Measurements from ENCODE around the gene LAIR1.
A peak's percentile ranks its signal among the peaks of the same experiment; 100 is the strongest.
"Not testable (repeated sequence)": the region's sequence is repeated elsewhere in the genome, so short reads cannot be mapped to it uniquely, and the experiment has no call there.

LAIR1 gene

GRCh38 chr19:54364775-54365257 lies at the start of gene LAIR1:
Gene LAIR1, minus strand, starts transcription at chr19:54364931. Its CDS starts 127 bp downstream, at chr19:54364804.
- FAIRE-seq = no peak

DNA sequence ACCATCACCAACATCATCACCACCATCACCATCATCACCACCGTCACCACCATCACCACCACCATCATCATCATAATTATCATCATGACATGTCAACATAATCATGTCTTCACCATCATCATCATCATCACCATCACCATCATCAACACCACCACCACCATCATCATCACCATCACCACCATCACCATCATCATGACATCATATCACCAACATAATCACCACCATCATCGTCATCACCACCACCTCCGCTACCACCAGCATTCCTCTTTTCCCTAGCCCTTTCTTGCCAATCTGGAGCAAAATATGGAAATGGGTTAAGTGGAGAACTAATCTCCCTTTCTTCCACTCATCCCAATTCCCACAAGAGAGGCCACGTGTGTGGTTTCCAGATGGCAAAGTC lies 49.4 kb upstream of the LAIR1 start:
- no peak for FAIRE-seq

DNA sequence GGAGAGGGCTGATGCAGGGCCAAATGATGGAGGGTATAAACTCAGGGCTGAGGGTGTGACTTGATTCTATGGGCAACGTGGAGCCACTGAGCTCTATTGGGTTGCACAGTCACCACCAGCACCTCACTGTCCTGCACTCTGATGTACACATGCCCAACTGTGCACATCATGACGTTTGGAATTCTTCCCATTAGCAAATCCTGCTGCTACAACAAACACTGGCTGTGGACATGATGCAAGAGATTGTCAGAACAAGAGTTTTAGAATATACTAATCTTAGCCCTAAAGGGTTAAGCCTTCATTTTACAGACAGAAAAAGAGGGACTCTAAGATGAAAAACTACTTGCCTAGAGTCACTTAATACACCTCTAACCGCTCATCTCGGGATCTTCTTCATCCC lies 48.1 kb upstream of the LAIR1 start:
- FAIRE-seq = no peak

DNA sequence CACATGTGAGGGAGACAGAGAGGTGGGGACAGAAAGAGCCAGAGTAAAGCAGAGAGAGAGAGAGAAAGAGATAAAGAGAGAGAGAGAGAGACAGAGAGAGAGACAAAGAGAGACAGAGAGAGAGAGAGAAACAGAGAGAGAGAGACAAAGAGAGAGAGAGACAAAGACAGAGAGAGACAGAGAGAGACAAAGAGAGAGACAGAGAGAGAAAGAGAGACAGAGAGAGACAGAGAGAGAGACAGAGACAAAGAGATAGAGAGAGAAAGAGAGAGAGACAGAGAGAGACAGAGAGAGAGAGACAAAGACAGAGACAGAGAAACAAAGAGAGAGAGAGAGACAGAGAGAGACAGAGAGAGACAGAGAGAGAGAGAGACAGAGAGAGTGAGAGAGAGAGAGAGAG lies 46.3 kb upstream of the LAIR1 start:
- FAIRE-seq = no peak

DNA sequence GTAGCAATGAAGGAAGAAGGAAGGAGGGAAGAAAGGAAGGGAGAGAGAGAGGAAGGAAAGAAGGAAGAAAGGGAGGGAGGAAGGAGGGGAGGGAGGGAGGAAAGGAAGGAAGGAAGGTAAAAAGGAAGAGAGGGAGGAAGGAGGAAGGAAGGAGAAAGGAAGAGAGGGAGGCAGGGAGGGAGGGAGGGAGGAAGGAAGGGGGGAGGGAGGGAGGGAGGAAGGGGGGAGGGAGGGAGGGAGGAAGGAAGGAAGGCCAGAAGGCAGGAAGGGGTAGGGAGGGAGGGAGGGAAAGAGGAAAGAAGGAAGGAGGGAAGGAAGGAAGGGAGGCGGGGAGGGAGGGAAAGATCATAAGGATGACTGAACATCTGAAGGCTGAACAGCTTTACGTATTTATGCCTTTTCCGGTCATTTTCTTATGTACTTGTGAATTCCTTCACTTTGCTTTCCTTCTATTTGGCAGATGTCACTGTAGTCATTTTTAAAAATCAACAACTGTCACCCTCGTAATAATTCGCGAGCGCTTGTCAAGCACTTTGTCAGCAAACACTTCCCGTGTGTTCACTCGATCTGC lies 43.8 kb upstream of the LAIR1 start:
- FAIRE-seq = no peak

DNA sequence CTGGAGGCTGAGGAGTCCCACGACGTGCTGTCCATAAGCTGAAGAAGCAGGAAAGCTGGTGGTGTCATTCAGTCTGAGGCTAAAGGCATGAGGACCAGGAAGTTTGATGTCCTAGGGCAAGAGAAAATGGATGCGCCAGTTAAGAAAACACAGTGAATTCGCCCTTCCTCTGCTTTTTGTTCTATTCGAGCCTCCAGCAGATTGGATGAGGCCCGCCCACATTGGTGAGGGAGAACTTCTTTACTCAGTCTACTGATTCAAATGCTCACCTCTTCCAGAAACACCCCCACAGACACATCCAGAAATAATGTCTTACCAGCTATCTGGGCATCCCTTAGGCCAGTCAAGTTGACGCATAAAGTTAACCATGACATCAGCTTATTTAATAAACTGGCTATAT lies 43.0 kb upstream of the LAIR1 start:
- no peak for FAIRE-seq

- FAIRE-seq = no peak
These were observed 40.9 kb upstream of the LAIR1 start for GRCh38 chr19:54405628-54406027.

- FAIRE-seq = no peak
These were observed 38.3 kb upstream of the LAIR1 start for GRCh38 chr19:54403054-54403453.

- FAIRE-seq = no peak
These were observed 36.2 kb upstream of the LAIR1 start for GRCh38 chr19:54400913-54401312.

DNA sequence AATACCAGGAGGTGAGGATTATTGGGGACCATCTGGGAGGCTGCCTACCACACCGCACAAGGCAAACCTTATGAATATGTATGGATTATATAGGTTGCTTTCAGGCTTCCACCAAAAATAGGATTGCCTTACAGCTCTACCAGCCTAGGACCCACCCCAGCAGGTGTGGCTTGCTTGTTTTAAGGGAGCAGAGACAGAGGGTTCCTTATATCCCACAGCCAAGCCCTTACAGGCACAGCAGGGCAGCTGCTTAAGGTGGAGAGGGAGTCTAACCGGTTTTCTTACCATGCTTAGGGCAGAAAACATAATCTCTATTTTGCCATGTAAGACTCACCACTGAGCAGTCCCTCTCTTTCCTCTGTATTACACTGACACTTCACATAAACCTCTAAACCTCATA lies 34.5 kb upstream of the LAIR1 start:
- no peak for FAIRE-seq

DNA sequence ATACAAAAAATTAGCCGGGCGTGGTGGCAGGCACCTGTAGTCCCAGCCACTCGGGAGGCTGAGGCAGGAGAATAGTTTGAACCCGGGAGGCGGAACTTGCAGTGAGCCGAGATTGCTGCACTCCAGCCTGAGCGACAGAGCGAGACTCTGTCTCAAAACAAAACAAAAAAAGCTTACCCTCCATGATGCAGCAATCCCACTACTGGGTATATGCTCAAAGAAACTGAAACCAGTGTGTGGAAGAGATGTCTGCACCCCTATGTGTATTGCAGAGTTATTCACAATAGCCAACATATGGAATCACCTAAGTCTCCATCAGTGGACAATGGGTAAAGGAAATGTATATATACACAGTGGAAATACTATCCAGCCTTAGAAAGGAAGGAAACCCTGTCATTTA lies 31.0 kb upstream of the LAIR1 start:
- FAIRE-seq = no peak

- FAIRE-seq = no peak
These were observed 28.6 kb upstream of the LAIR1 start for GRCh38 chr19:54393381-54393780.

DNA sequence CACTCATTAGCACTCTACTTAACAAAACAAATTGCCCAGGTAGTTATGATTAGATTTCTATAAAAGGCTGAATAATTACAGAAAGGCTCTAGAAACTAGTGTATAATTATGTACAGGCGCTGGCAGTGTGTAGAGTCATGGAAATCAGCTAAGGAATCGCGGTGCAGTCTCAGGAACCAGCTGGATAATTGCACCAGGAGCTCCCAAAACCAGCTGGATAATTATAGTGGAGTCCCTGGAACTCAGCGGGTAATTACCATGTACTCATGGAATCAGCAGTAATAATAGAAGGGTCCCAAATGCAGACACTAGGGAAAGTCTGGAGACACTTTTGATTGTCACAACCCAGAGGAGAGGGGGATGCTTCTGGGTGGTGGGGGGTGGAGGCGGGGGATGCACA lies 27.4 kb upstream of the LAIR1 start:
- no peak for FAIRE-seq

- FAIRE-seq = no peak
These were observed 26.9 kb upstream of the LAIR1 start for GRCh38 chr19:54391589-54392061.

DNA sequence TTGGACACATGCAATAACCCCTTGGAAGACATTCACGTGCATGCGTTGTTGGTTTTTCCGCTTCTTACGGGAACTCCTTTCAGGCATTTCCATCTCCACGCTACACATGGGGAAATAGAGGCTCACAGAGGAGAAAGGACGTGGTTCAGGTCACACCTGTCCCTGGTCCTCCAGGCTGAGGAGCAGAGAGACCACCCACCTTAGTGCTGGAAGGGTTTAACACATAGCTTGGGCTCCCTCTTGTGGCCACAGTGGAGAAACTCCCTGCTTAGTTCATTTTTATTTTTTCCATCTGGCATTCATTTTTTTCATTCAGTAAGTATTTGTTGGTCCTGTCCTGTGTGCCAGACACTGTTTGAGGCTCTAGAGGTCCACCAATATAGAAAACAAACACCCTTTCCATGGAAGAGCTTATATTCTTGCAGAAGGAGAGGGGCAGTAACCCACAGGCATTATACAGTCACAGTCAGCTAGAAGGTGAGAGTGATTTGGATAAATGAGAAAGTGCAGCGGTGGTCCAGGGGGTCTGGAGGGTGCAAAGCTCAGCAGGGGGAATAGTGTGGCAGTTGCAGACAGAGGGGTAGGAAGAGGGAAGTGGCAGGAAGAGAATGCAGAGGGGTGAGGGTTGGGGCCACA lies 26.3 kb upstream of the LAIR1 start:
- peak; percentile 96 for FAIRE-seq

- FAIRE-seq = no peak
These were observed 24.8 kb upstream of the LAIR1 start for GRCh38 chr19:54389553-54389952.

DNA sequence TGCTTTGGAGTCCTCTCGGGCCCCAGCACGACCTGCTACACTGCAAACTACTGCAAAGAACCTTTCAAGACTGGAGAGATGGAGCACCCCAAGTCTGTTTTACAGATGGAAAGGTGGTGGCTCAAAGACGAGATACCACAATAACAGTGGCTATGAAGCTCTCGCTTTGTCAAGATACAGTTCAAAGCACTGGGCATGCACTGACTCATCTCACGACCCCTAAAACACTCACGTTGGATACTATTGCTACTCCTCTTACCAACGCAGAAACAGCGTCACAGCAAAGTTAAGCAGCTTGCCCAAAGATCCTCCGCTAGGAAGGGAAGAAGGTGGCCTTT lies 24.0 kb upstream of the LAIR1 start:
- no peak for FAIRE-seq

- FAIRE-seq = no peak
These were observed 23.5 kb upstream of the LAIR1 start for GRCh38 chr19:54387991-54388801.

GRCh38 chr19:54383330-54383729 lies 18.6 kb upstream of the LAIR1 start:
- FAIRE-seq = no peak

DNA sequence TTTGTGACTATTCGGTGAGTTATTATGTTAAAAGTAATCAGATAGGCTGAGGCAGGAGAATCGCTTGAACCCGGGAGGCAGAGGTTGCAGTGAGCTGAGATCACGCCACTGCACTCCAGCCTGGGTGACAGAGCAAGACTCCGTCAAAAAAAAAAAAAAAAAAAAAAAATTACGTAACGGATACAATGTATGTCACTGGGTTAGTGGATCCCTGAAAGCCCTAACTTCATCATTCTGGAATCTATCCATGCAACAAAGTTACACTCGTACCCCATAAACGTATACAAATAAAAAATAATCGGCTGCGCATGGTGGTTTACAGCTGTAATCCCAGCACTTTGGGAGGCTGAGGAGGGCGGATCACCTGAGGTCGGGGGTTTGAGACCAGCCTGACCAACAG lies 17.3 kb upstream of the LAIR1 start:
- FAIRE-seq = not testable (repeated sequence)

- no peak for FAIRE-seq
These were observed 16.2 kb upstream of the LAIR1 start for GRCh38 chr19:54380897-54381296.

GRCh38 chr19:54379187-54379678 lies 14.5 kb upstream of the LAIR1 start:
- FAIRE-seq = no peak

- no peak for FAIRE-seq
These were observed 12.0 kb upstream of the LAIR1 start for GRCh38 chr19:54376610-54377285.

Measured in islet of Langerhans (tissue), 1 donor.